Chondrocyte (in vitro differentiated cells): Measurements from ENCODE around the gene ZNF831. TPM values are rescaled to one million over a fixed set of nuclear protein-coding genes. Genes with fewer than 3 reads are reported as not detected.

ENCODE experiments used
- DNase-seq: peaks from one replicate; pipeline ENCODE4 v3.0.0; 2021; ENCODE audit warnings: mixed read lengths, low spot score
- H3K27ac Mint-ChIP-seq: one replicate; pipeline ENCODE4 v1.8.0; 2021; ENCODE audit warnings: mild to moderate bottlenecking, moderate library complexity, mixed read lengths; ENCODE audit not compliant: unreplicated experiment
- H3K27me3 Mint-ChIP-seq: 2 replicates; pipeline ENCODE4 v1.8.0; 2021; ENCODE audit warnings: low read depth, mixed read lengths
- H3K36me3 Mint-ChIP-seq: 2 replicates; pipeline ENCODE4 v1.8.0; 2021; ENCODE audit warnings: low read depth, mixed read lengths
- H3K4me1 Mint-ChIP-seq: 2 replicates; pipeline ENCODE4 v1.8.0; 2021; ENCODE audit warnings: low read depth, mild to moderate bottlenecking, mixed read lengths
- H3K4me3 Mint-ChIP-seq: one replicate; pipeline ENCODE4 v1.8.0; 2021; ENCODE audit warnings: mild to moderate bottlenecking, moderate library complexity, mixed read lengths; ENCODE audit not compliant: unreplicated experiment
- H3K9me3 Mint-ChIP-seq: 2 replicates; pipeline ENCODE4 v1.8.0; 2021; ENCODE audit warnings: low read depth, mixed read lengths
- total RNA-seq: library from RNA; stranded (reverse); gene quantifications from 3 replicates; pipeline ENCODE4 v1.2.1, GENCODE V29; 2021
- TF ChIP-seq, protein P1 (sequence below): fragments of 200-600 bp; sonication (generic); IDR thresholded peaks from 2 replicates; pipeline ENCODE4 v1.5.0; 2021; ENCODE audit warnings: antibody characterized with exemption, mild to moderate bottlenecking, moderate library complexity

ZNF831 gene
- total RNA-seq, 1 donor from 2014 or later = not detected

- DNase-seq = no peak
Measured at GRCh38 chr20:59145924-59146779, 17.5 kb upstream of the ZNF831 start.

GRCh38 chr20:59146780-59147565 lies 16.6 kb upstream of the ZNF831 start:
- Mint-ChIP-seq H3K4me1 (peaks cover 17% of the 10 kb centered on the region), H3K9me3 (peaks cover 6% of the 10 kb centered on the region), H3K36me3 (no peaks in the 10 kb centered on the region), H3K4me3 (no peak overlapping the region), H3K27ac (peak overlapping the region; percentile 52), H3K27me3 (peaks cover 6% of the 10 kb centered on the region)
- no peak for DNase-seq
- TF ChIP-seq, protein P1, sequence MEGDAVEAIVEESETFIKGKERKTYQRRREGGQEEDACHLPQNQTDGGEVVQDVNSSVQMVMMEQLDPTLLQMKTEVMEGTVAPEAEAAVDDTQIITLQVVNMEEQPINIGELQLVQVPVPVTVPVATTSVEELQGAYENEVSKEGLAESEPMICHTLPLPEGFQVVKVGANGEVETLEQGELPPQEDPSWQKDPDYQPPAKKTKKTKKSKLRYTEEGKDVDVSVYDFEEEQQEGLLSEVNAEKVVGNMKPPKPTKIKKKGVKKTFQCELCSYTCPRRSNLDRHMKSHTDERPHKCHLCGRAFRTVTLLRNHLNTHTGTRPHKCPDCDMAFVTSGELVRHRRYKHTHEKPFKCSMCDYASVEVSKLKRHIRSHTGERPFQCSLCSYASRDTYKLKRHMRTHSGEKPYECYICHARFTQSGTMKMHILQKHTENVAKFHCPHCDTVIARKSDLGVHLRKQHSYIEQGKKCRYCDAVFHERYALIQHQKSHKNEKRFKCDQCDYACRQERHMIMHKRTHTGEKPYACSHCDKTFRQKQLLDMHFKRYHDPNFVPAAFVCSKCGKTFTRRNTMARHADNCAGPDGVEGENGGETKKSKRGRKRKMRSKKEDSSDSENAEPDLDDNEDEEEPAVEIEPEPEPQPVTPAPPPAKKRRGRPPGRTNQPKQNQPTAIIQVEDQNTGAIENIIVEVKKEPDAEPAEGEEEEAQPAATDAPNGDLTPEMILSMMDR = no peak

More at GRCh38 chr20:59145924-59146779, 17.5 kb upstream of the ZNF831 start:
- Mint-ChIP-seq H3K27me3 (peaks cover 6% of the 10 kb centered on the region), H3K9me3 (peaks cover 8% of the 10 kb centered on the region), H3K4me1 (peaks cover 17% of the 10 kb centered on the region), H3K27ac (no peak overlapping the region), H3K4me3 (no peak overlapping the region), H3K36me3 (no peaks in the 10 kb centered on the region)
- TF ChIP-seq, protein P1 = no peak

DNA sequence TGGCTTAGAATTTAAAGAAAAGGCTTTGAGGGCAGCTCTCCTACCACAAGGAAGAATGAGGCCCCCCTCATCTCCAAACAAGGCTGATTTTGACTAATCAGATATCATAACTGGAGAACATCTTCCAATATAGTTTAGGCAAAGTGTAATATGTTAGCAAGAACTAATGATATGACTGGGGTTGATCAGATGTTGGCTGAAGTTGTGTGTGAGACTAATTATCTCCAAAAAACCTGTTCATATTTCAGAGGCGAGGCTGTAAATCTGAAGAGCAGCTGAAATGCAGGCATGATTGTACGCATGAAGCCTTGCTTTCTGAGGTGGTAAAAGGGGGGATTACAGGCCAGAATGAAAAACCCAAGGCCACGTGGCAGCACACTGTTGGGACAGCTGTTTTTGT lies 16.0 kb upstream of the ZNF831 start:
- DNase-seq = no peak
- Mint-ChIP-seq H3K36me3 (no peaks in the 10 kb centered on the region), H3K27me3 (peaks cover 6% of the 10 kb centered on the region), H3K9me3 (no peaks in the 10 kb centered on the region), H3K4me3 (no peak overlapping the region), H3K27ac (no peak overlapping the region), H3K4me1 (peaks cover 17% of the 10 kb centered on the region)
- TF ChIP-seq, protein P1 = no peak

- TF ChIP-seq, protein P1 = no peak
- Mint-ChIP-seq H3K27me3 (peaks cover 8% of the 10 kb centered on the region), H3K27ac (no peak overlapping the region), H3K4me3 (no peak overlapping the region), H3K36me3 (no peaks in the 10 kb centered on the region), H3K4me1 (peaks cover 17% of the 10 kb centered on the region), H3K9me3 (no peaks in the 10 kb centered on the region)
- DNase-seq = no peak
Measured at GRCh38 chr20:59148701-59149493, 14.7 kb upstream of the ZNF831 start.
